Muscle layer of duodenum (tissue), 2 donors: ENCODE results near the gene LIPE.
A peak's percentile ranks its signal among the peaks of the same experiment; 100 is the strongest.

Experiments
- H3K27ac ChIP-seq: one replicate; pipeline ENCODE4 v1.7.0; 2013; ENCODE audit warnings: mild to moderate bottlenecking, low read length
- H3K27me3 ChIP-seq: one replicate; pipeline ENCODE4 v1.7.0; 2013; ENCODE audit warnings: low read depth, mild to moderate bottlenecking, control low read depth, low read length
- H3K36me3 ChIP-seq, 2 donors: one replicate each; pipeline ENCODE4 v1.7.0; 2013; ENCODE audit warnings: low read length in 2 of 2, control low read depth in 1 of 2, mild to moderate bottlenecking in 1 of 2; ENCODE audit not compliant: insufficient read depth in 2 of 2, control insufficient read depth in 1 of 2
- H3K4me1 ChIP-seq, 2 donors: one replicate each; pipeline ENCODE4 v1.7.0; 2013; ENCODE audit warnings: low read length in 2 of 2, mild to moderate bottlenecking in 2 of 2, control low read depth in 1 of 2, moderate library complexity in 1 of 2; ENCODE audit not compliant: insufficient read depth in 2 of 2, control insufficient read depth in 1 of 2
- H3K4me3 ChIP-seq, 2 donors: one replicate each; pipeline ENCODE4 v1.7.0; 2013; ENCODE audit warnings: low read length in 2 of 2, low read depth in 1 of 2, mild to moderate bottlenecking in 1 of 2
- H3K9me3 ChIP-seq, 2 donors: one replicate each; pipeline ENCODE4 v1.7.0; 2013; ENCODE audit warnings: low read length in 2 of 2, control low read depth in 1 of 2, mild to moderate bottlenecking in 1 of 2; ENCODE audit not compliant: control insufficient read depth in 1 of 2
- donor health status: healthy.

The LIPE gene

DNA sequence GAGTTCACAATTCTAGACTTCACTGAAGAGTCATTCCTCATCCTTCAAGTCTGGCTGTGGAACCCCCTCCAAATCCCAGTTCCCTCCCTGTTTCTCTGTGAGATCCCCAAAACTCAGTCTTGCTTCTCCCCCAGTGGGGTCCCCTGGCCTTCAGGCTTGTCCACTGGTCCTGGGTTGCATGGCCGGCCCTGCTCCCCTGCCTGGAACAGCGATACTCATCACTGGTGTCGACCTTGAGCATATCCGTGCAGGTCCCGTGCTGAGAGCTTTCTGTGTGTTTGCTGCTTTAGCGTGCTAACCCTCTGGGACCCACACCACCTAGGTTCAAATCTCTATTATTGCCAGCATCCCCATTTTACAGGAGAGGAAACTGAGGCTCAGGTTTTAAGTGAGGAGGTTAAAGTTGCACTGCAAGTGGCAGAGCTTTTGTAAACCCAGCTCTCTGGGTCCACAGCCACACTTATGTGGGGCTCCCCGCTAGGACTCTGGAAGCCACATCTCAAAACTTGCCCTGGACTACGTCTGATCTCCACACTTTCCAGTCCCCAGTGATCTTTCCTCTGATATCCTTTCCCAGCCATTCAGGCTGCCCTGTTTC lies 15.5 kb downstream of the LIPE start:
- no peaks in the 10 kb centered on the region for H3K27me3 ChIP-seq
- no peaks in the 10 kb centered on the region for H3K9me3 ChIP-seq
- H3K4me3 ChIP-seq, result no peak overlapping the region
- no peak overlapping the region for H3K27ac ChIP-seq
- peaks cover 0 to 6% of the 10 kb centered on the region in 2 donors for H3K36me3 ChIP-seq
- peaks cover 0 to 8% of the 10 kb centered on the region in 2 donors for H3K4me1 ChIP-seq

DNA sequence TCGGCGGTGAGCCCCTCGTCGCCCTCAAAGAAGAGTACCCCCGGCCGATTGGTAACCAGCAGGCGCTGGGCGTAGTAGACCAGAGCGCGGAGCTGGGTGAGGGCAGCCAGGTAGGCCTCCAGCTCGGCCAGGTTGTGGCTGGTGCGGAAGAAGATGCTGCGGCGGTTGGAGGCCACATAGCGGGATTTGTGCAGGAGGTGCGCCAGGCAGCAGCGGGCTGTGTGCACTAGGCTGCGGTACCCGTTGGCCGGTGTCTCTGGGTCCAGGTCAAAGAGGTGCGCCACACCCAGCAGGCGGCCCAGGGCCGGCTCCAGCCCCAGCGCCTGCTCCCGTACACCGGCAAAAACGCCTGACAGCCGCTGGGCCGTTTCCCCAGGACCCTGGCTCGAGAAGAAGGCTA lies 16.8 kb downstream of the LIPE start:
- Histone ChIP-seq H3K9me3 (no peaks in the 10 kb centered on the region), H3K27ac (no peak overlapping the region), H3K4me1 (peaks cover 0 to 8% of the 10 kb centered on the region in 2 donors), H3K36me3 (peaks cover 0 to 10% of the 10 kb centered on the region in 2 donors), H3K27me3 (no peaks in the 10 kb centered on the region), H3K4me3 (no peak overlapping the region)

DNA sequence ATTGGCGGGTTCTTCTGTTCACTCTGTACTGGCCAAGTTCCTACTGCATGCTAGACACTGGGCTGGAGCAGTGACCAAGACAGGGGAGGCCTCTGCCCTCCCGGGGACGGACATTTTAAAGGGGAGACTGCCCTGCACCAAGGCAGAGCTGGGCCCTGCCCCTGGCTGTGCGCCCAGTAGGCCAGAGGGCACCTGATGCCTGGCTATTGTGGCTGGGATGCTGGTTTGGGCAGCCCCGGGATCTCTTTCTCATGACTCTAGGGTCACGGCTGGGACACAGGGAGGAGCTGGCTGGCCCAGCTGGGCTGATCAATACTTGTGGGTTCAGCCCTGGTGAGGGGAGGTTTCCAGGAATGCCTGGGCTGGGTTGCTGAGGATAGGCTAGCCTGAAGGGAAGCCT lies 17.7 kb downstream of the LIPE start:
- Histone ChIP-seq H3K4me1 (peaks cover 0 to 8% of the 10 kb centered on the region in 2 donors), H3K4me3 (no peak overlapping the region), H3K27me3 (no peaks in the 10 kb centered on the region), H3K27ac (no peak overlapping the region), H3K36me3 (peaks cover 0 to 10% of the 10 kb centered on the region in 2 donors), H3K9me3 (no peaks in the 10 kb centered on the region)

DNA sequence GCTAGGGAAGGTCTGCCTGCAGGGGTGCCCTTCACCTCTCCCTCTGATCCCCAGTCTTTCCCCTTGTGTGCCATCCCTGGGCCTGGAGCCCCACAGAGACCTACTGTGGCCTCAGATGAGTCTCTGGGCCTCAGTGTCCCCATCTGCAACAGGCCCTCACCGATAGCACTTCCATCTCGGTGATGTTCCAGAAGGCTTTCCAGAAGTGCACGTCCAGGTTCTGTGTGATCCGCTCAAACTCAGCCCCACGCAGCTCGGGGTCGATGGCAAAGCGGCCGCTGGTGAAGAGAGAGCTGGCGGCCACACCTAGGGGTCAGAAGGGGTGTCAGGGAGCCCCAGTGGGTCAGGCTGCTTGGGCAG lies 19.4 kb downstream of the LIPE start:
- H3K4me3 ChIP-seq, result no peak overlapping the region
- H3K27me3 ChIP-seq, result no peaks in the 10 kb centered on the region
- peaks cover 0 to 10% of the 10 kb centered on the region in 2 donors for H3K36me3 ChIP-seq
- H3K9me3 ChIP-seq, result no peaks in the 10 kb centered on the region
- no peak overlapping the region for H3K27ac ChIP-seq
- peaks cover 0 to 8% of the 10 kb centered on the region in 2 donors for H3K4me1 ChIP-seq

DNA sequence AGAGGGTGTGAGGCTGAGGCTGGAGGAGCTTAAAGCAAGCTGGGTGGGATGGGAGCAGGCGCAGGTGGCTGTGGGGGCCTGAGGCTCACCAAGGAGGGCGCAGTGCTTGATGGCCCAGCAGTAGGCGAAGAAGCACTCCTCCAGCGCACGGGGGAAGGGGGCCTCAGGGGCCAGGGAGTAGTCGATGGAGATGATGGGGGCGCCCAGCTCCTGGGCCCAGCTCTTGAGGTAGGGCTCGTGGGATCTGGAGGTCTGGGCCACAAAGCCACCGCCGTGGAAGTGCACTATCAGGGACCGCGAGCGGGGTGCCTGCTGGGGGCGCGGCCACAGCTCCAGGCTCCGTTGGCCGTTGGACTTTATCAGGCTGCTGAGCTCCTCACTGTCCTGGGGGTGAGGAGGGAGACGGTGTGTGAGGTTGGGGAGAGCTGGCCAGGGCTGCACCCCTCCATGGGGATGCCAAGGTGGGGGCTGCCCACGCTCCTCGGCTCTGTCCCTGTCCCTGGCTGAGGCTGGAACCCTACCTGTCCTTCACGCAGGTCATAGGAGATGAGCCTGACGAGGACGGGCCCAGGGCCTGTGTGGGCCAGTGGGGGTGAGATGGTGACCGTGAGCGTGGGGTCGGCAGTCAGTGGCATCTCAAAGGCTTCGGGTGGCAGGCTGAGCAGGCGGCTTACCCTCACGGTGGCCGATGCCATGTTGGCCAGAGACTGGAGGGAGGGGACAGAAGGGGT lies 19.9 kb downstream of the LIPE start:
- H3K9me3 ChIP-seq, result no peaks in the 10 kb centered on the region
- H3K4me1 ChIP-seq, result peaks cover 0 to 11% of the 10 kb centered on the region in 2 donors
- H3K36me3 ChIP-seq, result peaks cover 0 to 10% of the 10 kb centered on the region in 2 donors
- H3K27ac ChIP-seq, result no peak overlapping the region
- no peaks in the 10 kb centered on the region for H3K27me3 ChIP-seq
- H3K4me3 ChIP-seq, result no peak overlapping the region

DNA sequence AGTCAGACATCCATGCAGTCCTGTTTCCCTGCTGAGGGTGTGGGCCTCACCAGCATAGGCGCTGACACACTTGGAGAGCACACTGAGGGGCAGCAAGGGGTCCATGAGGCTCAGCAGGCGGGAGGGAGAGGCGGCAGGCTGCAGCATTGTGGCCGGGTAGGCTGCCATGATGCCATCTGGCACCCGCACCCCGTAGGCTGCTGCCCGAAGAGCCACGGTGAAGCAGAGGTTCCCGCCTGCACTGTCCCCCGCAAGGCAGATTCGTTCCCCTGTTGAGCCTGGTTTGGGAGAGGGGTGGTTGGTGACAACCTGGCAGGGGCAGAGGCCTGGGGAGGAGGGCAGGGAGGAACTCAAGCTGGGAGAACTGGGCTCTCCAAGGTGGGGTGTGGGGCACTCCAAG lies 21.1 kb downstream of the LIPE start:
- H3K9me3 ChIP-seq, result no peaks in the 10 kb centered on the region
- no peak overlapping the region for H3K27ac ChIP-seq
- no peaks in the 10 kb centered on the region for H3K27me3 ChIP-seq
- H3K4me1 ChIP-seq, result peaks cover 0 to 16% of the 10 kb centered on the region in 2 donors
- peaks cover 0 to 10% of the 10 kb centered on the region in 2 donors for H3K36me3 ChIP-seq
- no peak overlapping the region for H3K4me3 ChIP-seq

DNA sequence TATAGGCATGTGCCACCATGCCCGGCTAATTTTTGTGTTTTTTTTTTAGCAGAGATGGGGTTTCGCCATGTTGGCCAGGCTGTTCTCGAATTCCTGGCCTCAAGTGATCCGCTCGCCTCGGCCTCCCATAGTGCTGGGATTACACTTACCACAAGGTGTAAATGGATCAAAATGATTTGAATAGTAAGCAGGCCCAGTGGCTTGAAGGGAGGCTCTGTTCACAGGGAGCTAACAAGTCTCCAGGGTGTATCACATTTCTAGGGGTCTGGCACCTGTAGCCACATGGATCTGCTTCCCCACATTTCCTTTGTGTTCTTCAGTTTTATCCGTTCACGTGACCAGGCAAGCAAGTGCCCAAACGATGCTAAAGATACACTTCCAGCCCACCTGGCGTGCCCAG lies 23.6 kb downstream of the LIPE start:
- peaks cover 0 to 4% of the 10 kb centered on the region in 2 donors for H3K36me3 ChIP-seq
- no peaks in the 10 kb centered on the region for H3K9me3 ChIP-seq
- no peaks in the 10 kb centered on the region for H3K27me3 ChIP-seq
- peaks cover 0 to 15% of the 10 kb centered on the region in 2 donors for H3K4me1 ChIP-seq
- no peak overlapping the region for H3K27ac ChIP-seq
- no peak overlapping the region for H3K4me3 ChIP-seq

DNA sequence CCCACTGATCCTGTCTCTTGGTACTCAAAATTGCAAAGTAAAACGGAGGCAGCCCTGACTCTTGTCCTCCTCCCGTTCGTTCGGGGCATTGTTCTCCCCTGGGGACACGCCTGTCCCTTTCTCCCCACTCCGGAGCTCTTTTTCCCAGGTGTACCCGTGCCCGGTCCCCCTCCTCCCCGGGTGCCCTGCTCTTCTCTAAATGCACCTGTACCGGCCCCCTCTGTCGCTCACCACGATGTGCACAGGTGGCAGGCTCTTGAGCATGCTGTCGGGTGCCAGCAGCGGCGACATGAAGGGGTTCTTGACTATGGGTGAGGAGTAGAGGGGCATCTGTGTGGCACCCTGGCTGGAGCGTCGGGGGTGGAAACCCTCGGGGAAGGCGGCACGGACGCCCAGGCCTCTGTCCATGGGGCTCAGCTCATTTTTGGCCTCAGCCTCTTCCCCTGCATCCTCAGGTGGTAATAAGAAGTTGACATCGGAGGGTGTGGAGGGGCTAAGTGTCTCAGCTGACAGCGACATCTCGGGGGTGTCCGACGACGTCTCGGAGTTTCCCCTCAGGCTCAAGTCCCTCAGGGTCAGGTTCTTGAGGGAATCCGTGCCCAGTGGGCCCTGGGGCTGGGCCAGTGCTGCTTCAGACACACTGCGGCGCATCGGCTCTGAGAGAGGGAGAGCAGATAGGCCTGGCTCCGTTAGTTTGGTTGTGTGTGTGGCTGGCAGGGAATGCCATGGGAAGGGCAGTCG lies 24.6 kb downstream of the LIPE start:
- H3K27ac ChIP-seq, result no peak overlapping the region
- peaks cover 4 to 20% of the 10 kb centered on the region in 2 donors for H3K4me1 ChIP-seq
- H3K9me3 ChIP-seq, result no peaks in the 10 kb centered on the region
- H3K4me3 ChIP-seq, result peak overlapping the region in 1 of 2 donors; percentile 61
- H3K27me3 ChIP-seq, result no peaks in the 10 kb centered on the region
- peaks cover 0 to 4% of the 10 kb centered on the region in 2 donors for H3K36me3 ChIP-seq

DNA sequence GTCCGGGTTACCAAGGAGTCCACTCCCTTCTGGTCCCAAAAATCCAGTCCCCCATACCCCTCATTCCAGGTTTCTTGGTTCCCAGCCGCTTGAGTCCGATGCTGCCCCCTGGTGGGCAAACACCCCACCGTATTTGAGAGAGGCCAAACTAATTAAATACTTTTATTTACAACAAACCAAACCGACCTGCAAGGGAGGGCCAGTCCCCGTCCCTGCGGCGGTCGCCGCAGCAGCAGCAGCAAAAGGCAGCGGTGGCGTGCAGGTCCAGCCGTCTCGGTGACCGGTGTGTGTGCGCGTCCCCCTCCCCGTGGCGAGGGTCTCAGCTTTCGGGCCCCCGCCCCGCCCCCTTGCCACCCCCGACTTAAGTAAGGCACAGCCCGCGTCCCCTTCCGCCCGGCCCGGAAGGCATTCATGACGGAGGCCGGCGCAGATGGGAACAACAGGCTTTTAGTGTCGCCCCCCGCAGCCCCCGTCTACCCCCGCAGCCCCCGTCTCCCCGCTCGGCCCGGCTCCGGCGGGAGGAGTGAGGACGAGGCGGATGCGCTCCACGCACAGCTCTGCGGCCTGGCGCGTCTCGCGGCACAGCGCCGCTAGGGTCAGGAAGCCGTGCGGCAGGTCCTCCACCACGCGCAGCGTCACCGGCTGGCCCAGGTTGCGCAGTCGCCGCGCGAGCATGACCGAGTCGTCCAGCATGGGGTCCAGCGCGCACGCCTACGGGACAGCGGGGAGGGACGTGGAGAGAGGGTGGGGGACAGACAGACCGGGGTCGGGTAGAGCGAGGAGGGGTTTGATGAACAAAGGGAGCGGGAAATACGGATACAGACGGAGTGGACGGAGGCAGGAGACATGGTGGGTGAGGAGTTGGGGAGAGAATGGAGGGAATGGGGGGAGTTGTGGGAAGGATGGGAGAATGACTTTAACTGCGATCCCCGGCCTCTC lies 25.6 kb downstream of the LIPE start:
- Histone ChIP-seq H3K36me3 (peaks cover 0 to 4% of the 10 kb centered on the region in 2 donors), H3K27ac (no peak overlapping the region), H3K4me3 (peak overlapping the region; percentile 53 to 61), H3K9me3 (no peaks in the 10 kb centered on the region), H3K27me3 (no peaks in the 10 kb centered on the region), H3K4me1 (peaks cover 8 to 24% of the 10 kb centered on the region in 2 donors)

DNA sequence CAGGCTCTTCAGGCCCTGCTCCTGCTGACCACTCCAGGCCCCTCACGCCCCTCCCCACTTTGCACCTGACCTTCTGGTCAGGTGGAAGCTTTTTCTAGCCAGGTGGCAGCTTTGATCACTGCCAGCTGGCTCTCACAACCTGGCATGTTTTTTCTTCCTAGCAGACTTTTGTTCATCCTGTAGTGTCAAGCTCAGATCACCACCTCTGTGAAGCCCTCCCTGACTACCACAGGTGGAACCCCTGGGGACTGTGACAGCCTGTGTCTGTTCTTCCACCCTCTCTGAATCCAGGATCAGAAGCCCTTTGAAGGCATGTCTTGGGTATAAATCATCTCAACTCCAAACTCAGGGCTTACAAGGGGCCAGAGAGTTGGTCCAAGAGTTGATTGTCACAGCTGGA lies 26.8 kb downstream of the LIPE start:
- no peaks in the 10 kb centered on the region for H3K9me3 ChIP-seq
- H3K4me1 ChIP-seq, result peaks cover 8 to 33% of the 10 kb centered on the region in 2 donors
- no peaks in the 10 kb centered on the region for H3K36me3 ChIP-seq
- H3K27me3 ChIP-seq, result no peaks in the 10 kb centered on the region
- no peak overlapping the region for H3K4me3 ChIP-seq
- no peak overlapping the region for H3K27ac ChIP-seq
